Adipose tissue (tissue), 3 donors: Measurements from ENCODE around the gene ASXL2. TPM values are rescaled to one million over a fixed set of nuclear protein-coding genes. Genes with fewer than 3 reads are reported as not detected.
A peak's percentile ranks its signal among the peaks of the same experiment; 100 is the strongest.
"Not testable (repeated sequence)": the region's sequence is repeated elsewhere in the genome, so short reads cannot be mapped to it uniquely, and the experiment has no call there.

Experiments
- H3K27ac ChIP-seq: one replicate; pipeline ENCODE4 v1.5.1; 2013; ENCODE audit warnings: low read depth, low read length
- WGBS, 3 donors: extraction: QIAGEN DNeasy Blood & Tissue Kit; methylation state at CpG; one replicate each; pipeline ENCODE4 v1.1.7; 2013; 5-methylcytosine and 5-hydroxymethylcytosine counted together
- polyA plus RNA-seq, 3 donors: library from polyadenylated mRNA; stranded (reverse); fragments of 200-250 nt; gene quantifications; one replicate each; pipeline ENCODE4 v1.2.3, GENCODE V29; 2013
- donor health status: healthy with polysubstance abuse.
- donor health status: Bipolar disorder and iron deficiency.
- donor health status: healthy.

Gene ASXL2
- polyA plus RNA-seq, 3 donors: 1.8 to 4.1 (median 2.6) TPM

GRCh38 chr2:25845843-25846505 lies 32.3 kb downstream of the ASXL2 start:
- H3K27ac ChIP-seq: no peak overlapping the region
- WGBS, 3 donors: 91 to 96% (median 94%) methylated on average over 7 of the region's 7 CpGs

GRCh38 chr2:25844089-25844488 lies 34.2 kb downstream of the ASXL2 start:
- no peak overlapping the region for H3K27ac ChIP-seq
- WGBS, 3 donors: 85 to 96% (median 92%) methylated on average over 1 of the region's 1 CpG

- 95 to 100% (median 98%) methylated on average over 1 of the region's 1 CpG for WGBS, 3 donors
- H3K27ac ChIP-seq: no peak overlapping the region
Measured at GRCh38 chr2:25842155-25842554, 36.1 kb downstream of the ASXL2 start.

GRCh38 chr2:25838152-25838756 lies 40.0 kb downstream of the ASXL2 start:
- no peak overlapping the region for H3K27ac ChIP-seq
- 60 to 78% (median 75%) methylated on average over 2 of the region's 2 CpGs for WGBS, 3 donors

- WGBS, 3 donors: 85 to 91% (median 89%) methylated on average over 2 of the region's 2 CpGs
- H3K27ac ChIP-seq: no peak overlapping the region
Measured at GRCh38 chr2:25835906-25836305, 42.4 kb downstream of the ASXL2 start.

GRCh38 chr2:25833566-25833965 lies 44.7 kb downstream of the ASXL2 start:
- no peak overlapping the region for H3K27ac ChIP-seq
- whole genome bisulfite sequencing, 3 donors: 95 to 100% (median 99%) methylated on average over 2 of the region's 2 CpGs

GRCh38 chr2:25832897-25833296 lies 45.4 kb downstream of the ASXL2 start:
- no peak overlapping the region for H3K27ac ChIP-seq
- 87 to 99% (median 87%) methylated on average over 5 of the region's 5 CpGs for WGBS, 3 donors

- H3K27ac ChIP-seq: no peak overlapping the region
- WGBS, 3 donors: 80 to 91% (median 87%) methylated on average over 3 of the region's 3 CpGs
Measured at GRCh38 chr2:25831746-25832449, 46.4 kb downstream of the ASXL2 start.

- 87 to 93% (median 88%) methylated on average over 2 of the region's 2 CpGs for WGBS, 3 donors
- H3K27ac ChIP-seq: peak overlapping the region; percentile 15
Measured at GRCh38 chr2:25829828-25830227, 48.5 kb downstream of the ASXL2 start.

GRCh38 chr2:25829377-25829704 lies 48.9 kb downstream of the ASXL2 start:
- WGBS, 3 donors: 46 to 85% (median 77%) methylated on average over 1 of the region's 1 CpG
- no peak overlapping the region for H3K27ac ChIP-seq

- 86 to 94% (median 87%) methylated on average over 7 of the region's 7 CpGs for WGBS, 3 donors
Measured at GRCh38 chr2:25828532-25829376, 49.5 kb downstream of the ASXL2 start.

GRCh38 chr2:25825238-25825637 lies 53.0 kb downstream of the ASXL2 start:
- no peak overlapping the region for H3K27ac ChIP-seq
- 79 to 88% (median 81%) methylated on average over 2 of the region's 2 CpGs for WGBS, 3 donors

More at GRCh38 chr2:25828532-25829376, 49.5 kb downstream of the ASXL2 start:
- not testable (repeated sequence) for H3K27ac ChIP-seq

GRCh38 chr2:25824718-25825117 lies 53.6 kb downstream of the ASXL2 start:
- 88 to 98% (median 95%) methylated on average over 1 of the region's 1 CpG for WGBS, 3 donors
- no peak overlapping the region for H3K27ac ChIP-seq

- no peak overlapping the region for H3K27ac ChIP-seq
- WGBS, 3 donors: 84 to 91% (median 85%) methylated on average over 3 of the region's 3 CpGs
Measured at GRCh38 chr2:25824216-25824615, 54.1 kb downstream of the ASXL2 start.

- WGBS, 3 donors: 29 to 38% (median 31%) methylated on average over 29 to 30 of the region's 30 CpGs
- no peak overlapping the region for H3K27ac ChIP-seq
Measured at GRCh38 chr2:25822190-25823117, 55.8 kb downstream of the ASXL2 start.

GRCh38 chr2:25821225-25822056 lies 56.8 kb downstream of the ASXL2 start:
- H3K27ac ChIP-seq: no peak overlapping the region
- WGBS, 3 donors: 84 to 90% (median 86%) methylated on average over 9 of the region's 9 CpGs

- H3K27ac ChIP-seq: no peak overlapping the region
Measured at GRCh38 chr2:25819597-25820039, 58.7 kb downstream of the ASXL2 start.
